HG02759 (cell line): Measurements from ENCODE around the gene SLC37A2.

Source experiments
- ATAC-seq: cut with Tn5 transposase; IDR thresholded peaks from one replicate; pipeline ENCODE4 v1.9.1; 2021; ENCODE audit warnings: mild to moderate bottlenecking, moderate library complexity; ENCODE audit not compliant: unreplicated experiment

The SLC37A2 gene

GRCh38 chr11:125108469-125108868, 45.4 kb downstream of the SLC37A2 start:
- ATAC-seq, result no peak

GRCh38 chr11:125110506-125110905, 47.4 kb downstream of the SLC37A2 start:
- no peak for ATAC-seq

GRCh38 chr11:125111001-125111342, 47.9 kb downstream of the SLC37A2 start:
- no peak for ATAC-seq

GRCh38 chr11:125111343-125112207, 48.5 kb downstream of the SLC37A2 start, which contains the start of gene TMEM218:
TMEM218 (minus strand) TSS chr11:125111626; CDS start chr11:125102241, 9,385 bp downstream.
- peak; percentile 99 for ATAC-seq

- no peak for ATAC-seq
Observed at GRCh38 chr11:125112208-125112604, 49.1 kb downstream of the SLC37A2 start.

GRCh38 chr11:125114518-125114917, 51.4 kb downstream of the SLC37A2 start:
- no peak for ATAC-seq

- ATAC-seq, result no peak
Observed at GRCh38 chr11:125117429-125117828, 54.3 kb downstream of the SLC37A2 start.

GRCh38 chr11:125123194-125123946, 60.3 kb downstream of the SLC37A2 start:
- no peak for ATAC-seq

GRCh38 chr11:125123947-125124617, 61.0 kb downstream of the SLC37A2 start:
- peak; percentile 77 for ATAC-seq

GRCh38 chr11:125124618-125124992, 61.5 kb downstream of the SLC37A2 start:
- ATAC-seq, result no peak

GRCh38 chr11:125128450-125128849, 65.3 kb downstream of the SLC37A2 start:
- ATAC-seq, result no peak

- ATAC-seq, result no peak
Observed at GRCh38 chr11:125129316-125129993, 66.3 kb downstream of the SLC37A2 start.

GRCh38 chr11:125132071-125132470, 69.0 kb downstream of the SLC37A2 start:
- ATAC-seq, result no peak

GRCh38 chr11:125132596-125132995, 69.5 kb downstream of the SLC37A2 start:
- ATAC-seq, result no peak

- ATAC-seq, result no peak
Observed at GRCh38 chr11:125136001-125136400, 72.9 kb downstream of the SLC37A2 start.

- no peak for ATAC-seq
Observed at GRCh38 chr11:125138966-125139365, 75.9 kb downstream of the SLC37A2 start.

- ATAC-seq, result no peak
Observed at GRCh38 chr11:125139778-125140177, 76.7 kb downstream of the SLC37A2 start.
